HepG2 (cell line): ENCODE results near the gene THSD4. TPM values are rescaled to one million over a fixed set of nuclear protein-coding genes. Genes with fewer than 3 reads are reported as not detected.

ENCODE experiments used
- ATAC-seq: fragments of 200-7000 bp; cut with Tn5 transposase; 3 replicates; pipeline ENCODE4 v1.9.1; 2020; ENCODE audit warnings: mild to moderate bottlenecking, moderate library complexity
- BruUV-seq: library from RNA; stranded (reverse); fragments of 400-500 nt; replicated peaks from 2 replicates; lab custom pipeline; 2021; lab: Mats Ljungman, UMichigan
- CTCF ChIA-PET: fragments of 300-600 bp; formaldehyde crosslinking; extraction: SDS; loops from one replicate; lab custom pipeline; 2021; ENCODE audit warnings: low total read pairs, inconsistent platforms, low intra/inter-chr PET ratio; lab: Yijun Ruan, JAX
- POLR2A ChIA-PET: fragments of 350-600 bp; sonication (Branson Sonifier 250); formaldehyde crosslinking; loops from one replicate; lab custom pipeline; 2020; ENCODE audit warnings: antibody characterized with exemption, inconsistent platforms; lab: Yijun Ruan, JAX
- DNase-seq: peaks from one replicate; pipeline ENCODE4 v3.0.0-alpha.2; 2015; ENCODE audit warnings: low spot score
- FAIRE-seq: peaks from 3 replicates; lab custom pipeline; 2011; peaks lifted over from hg19 to GRCh38; lab: Jason Lieb, UNC
- H2AFZ ChIP-seq: one replicate; pipeline ENCODE4 v1.6.1; 2011; ENCODE audit warnings: low read length, inconsistent platforms
- H3K27ac ChIP-seq: fragments of 300-600 bp; 3 replicates; pipeline ENCODE4 v1.8.0; 2011; ENCODE audit warnings: mixed run types, mild to moderate bottlenecking, mixed read lengths, low read length, inconsistent platforms; ENCODE audit not compliant: insufficient read depth; ENCODE audit errors: extremely low read length
- H3K27me3 ChIP-seq, 2 experiments: fragments of 200-600 bp in 1 of 2; 2 replicates in 1 of 2; 3 replicates in 1 of 2; pipeline versions ENCODE4 v1.6.0 to v1.8.0; 2011; ENCODE audit warnings: low read length in 2 of 2, mild to moderate bottlenecking in 2 of 2, moderate library complexity in 2 of 2, inconsistent platforms in 1 of 2; ENCODE audit not compliant: insufficient read depth in 2 of 2, control insufficient read depth in 1 of 2
- H3K36me3 ChIP-seq, 2 experiments: fragments of 200-600 bp in 1 of 2; replicated peaks in 1 of 2; 2 replicates in 1 of 2; 3 replicates in 1 of 2; pipeline versions ENCODE4 v1.5.1 to v1.8.0; 2011; ENCODE audit warnings: low read length in 2 of 2, inconsistent platforms in 1 of 2; ENCODE audit not compliant: insufficient read depth in 2 of 2, control insufficient read depth in 1 of 2
- H3K4me1 ChIP-seq: 2 replicates; pipeline ENCODE4 v1.5.1; 2012; ENCODE audit warnings: low read length, inconsistent platforms; ENCODE audit not compliant: insufficient read depth
- H3K4me2 ChIP-seq: 2 replicates; pipeline ENCODE4 v1.6.0; 2011; ENCODE audit warnings: low read depth, low read length, inconsistent platforms
- H3K4me3 ChIP-seq, 3 experiments: fragments of 200-600 bp in 1 of 3; sonication (generic), shearing (Covaris generic) in 1 of 3; replicated peaks in 1 of 3; 2 replicates each; pipeline ENCODE4 v1.5.1; 2011 to 2016; ENCODE audit warnings: low read length in 3 of 3, inconsistent platforms in 2 of 3, low read depth in 2 of 3, mild to moderate bottlenecking in 2 of 3, control low read depth in 1 of 3, mixed read lengths in 1 of 3; ENCODE audit not compliant: insufficient read depth in 1 of 3
- H3K79me2 ChIP-seq: one replicate; pipeline ENCODE4 v1.6.1; 2011; ENCODE audit warnings: low read length, inconsistent platforms; ENCODE audit not compliant: insufficient read depth
- H3K9ac ChIP-seq: 2 replicates; pipeline ENCODE4 v1.6.0; 2011; ENCODE audit warnings: mild to moderate bottlenecking, low read depth, low read length, inconsistent platforms; ENCODE audit not compliant: insufficient read depth
- H3K9me3 ChIP-seq: 2 replicates; pipeline ENCODE4 v1.5.1; 2012; ENCODE audit warnings: mild to moderate bottlenecking, low read length
- H4K20me1 ChIP-seq: 2 replicates; pipeline ENCODE4 v1.6.0; 2011; ENCODE audit warnings: inconsistent platforms, mild to moderate bottlenecking, low read length, moderate library complexity; ENCODE audit not compliant: insufficient read depth
- PAF1 ChIP-seq: IDR thresholded peaks from 2 replicates; pipeline ENCODE4 v1.6.1; 2016; ENCODE audit warnings: missing genetic modification reagents, missing compliant biosample characterization
- SRY ChIP-seq: sonication (generic); formaldehyde crosslinking; IDR thresholded peaks from 2 replicates; pipeline ENCODE4 v1.8.0; 2022; ENCODE audit warnings: mild to moderate bottlenecking, missing genetic modification reagents
- YEATS4 ChIP-seq: sonication (generic); formaldehyde crosslinking; IDR thresholded peaks from 2 replicates; pipeline ENCODE4 v1.4.0; 2020; ENCODE audit warnings: missing genetic modification reagents, borderline replicate concordance
- ZNF567 ChIP-seq: sonication (generic); formaldehyde crosslinking; IDR thresholded peaks from 2 replicates; pipeline ENCODE4 v1.8.1; 2023; ENCODE audit warnings: mild to moderate bottlenecking, missing genetic modification reagents, borderline replicate concordance
- ZNF607 ChIP-seq: sonication (generic); formaldehyde crosslinking; IDR thresholded peaks from 2 replicates; pipeline ENCODE4 v1.5.1; 2020; ENCODE audit warnings: missing genetic modification reagents, mild to moderate bottlenecking, borderline replicate concordance
- ZNF614 ChIP-seq: IDR thresholded peaks from 2 replicates; pipeline ENCODE4 v1.6.1; 2018; ENCODE audit warnings: missing biosample characterization, missing genetic modification reagents, inconsistent platforms, borderline replicate concordance
- ZNF724P ChIP-seq: sonication (generic); formaldehyde crosslinking; IDR thresholded peaks from 2 replicates; pipeline ENCODE4 v1.8.0; 2022; ENCODE audit warnings: missing genetic modification reagents, borderline replicate concordance
- ZNF772 ChIP-seq: sonication (generic); formaldehyde crosslinking; IDR thresholded peaks from 2 replicates; pipeline ENCODE4 v1.5.0; 2020; ENCODE audit warnings: mild to moderate bottlenecking, missing genetic modification reagents
- WGBS: methylation state at CpG from one replicate; pipeline ENCODE4 v1.1.6; 2017; ENCODE audit warnings: low lambda C conversion rate; 5-methylcytosine and 5-hydroxymethylcytosine counted together
- in situ Hi-C: cut with HindIII; loops from 2 replicates; pipeline ENCODE4 v1.10.0; 2017; ENCODE audit warnings: low pct_unique_long_range_greater_than_20kb; ENCODE audit not compliant: extremely low pct_ligation_motif_present
- intact Hi-C: fragments of 100-400 bp; cut with micrococcal nuclease; formaldehyde crosslinking; loops from one replicate; pipeline ENCODE4 v1.10.0; 2022; ENCODE audit not compliant: unreplicated experiment
- polyA plus RNA-seq, 8 experiments: library from polyadenylated mRNA; depleted of rRNA in 3 of 8; stranded (reverse) in 7 of 8; unstranded in 1 of 8; fragments of >200 nt; fragmentation: Illumina TruSeq in 4 of 8; extraction: Trizol in 4 of 8; gene quantifications; 2 replicates each; pipeline versions ENCODE4 v1.2.1 to v1.2.3, GENCODE V29; 2011 to 2016; ENCODE audit warnings: low read depth in 4 of 8, missing spikeins in 1 of 8, mixed read lengths in 1 of 8; ENCODE audit not compliant: insufficient read depth in 1 of 8
- total RNA-seq, 5 experiments: library from RNA; depleted of rRNA; stranded (reverse); fragments of >200 nt; fragmentation: Illumina TruSeq; extraction: Trizol; gene quantifications; 2 replicates each; pipeline ENCODE4 v1.2.3, GENCODE V29; 2016; ENCODE audit warnings: low read depth in 1 of 5
- TF ChIP-seq, protein P1 (sequence below): sonication (generic); formaldehyde crosslinking; IDR thresholded peaks from 2 replicates; pipeline ENCODE4 v1.4.0; 2020; ENCODE audit warnings: missing genetic modification reagents
- TF ChIP-seq, protein P2 (sequence below): IDR thresholded peaks from 2 replicates; pipeline ENCODE4 v1.6.1; 2018; ENCODE audit warnings: missing genetic modification reagents
- TF ChIP-seq, protein P3 (sequence below): sonication (generic); formaldehyde crosslinking; IDR thresholded peaks from 2 replicates; pipeline ENCODE4 v1.5.1; 2020; ENCODE audit warnings: mild to moderate bottlenecking, missing genetic modification reagents, borderline replicate concordance
- TF ChIP-seq, protein P4 (sequence below): sonication (generic); formaldehyde crosslinking; IDR thresholded peaks from 2 replicates; pipeline ENCODE4 v1.5.0; 2020; ENCODE audit warnings: missing genetic modification reagents

The THSD4 gene
- total and polyA plus RNA-seq, 2 of the 13 experiments (the other 11 are each of a cell fraction or from before 2014, with no cell fraction given): 0.07 to 0.21 TPM

DNA sequence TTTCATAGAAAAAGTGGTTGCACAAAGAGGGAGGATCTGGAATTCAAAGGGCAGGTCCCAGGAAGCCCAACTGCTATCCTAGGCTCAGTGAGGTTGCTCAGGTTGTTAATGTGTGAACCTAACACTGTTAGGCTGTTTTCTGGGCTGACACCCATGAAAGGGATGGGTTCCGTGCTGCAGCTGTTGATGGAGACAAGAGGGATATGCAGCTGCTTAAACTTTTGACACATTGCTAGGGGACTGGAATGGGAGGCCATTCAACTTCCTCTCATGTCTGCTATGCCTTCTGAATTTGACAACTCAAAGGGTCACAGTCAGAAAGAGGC is 497.1 kb downstream of the THSD4 start:
- CTCF ChIA-PET: no interaction called here
- ATAC-seq (no peak), DNase-seq (no peak), FAIRE-seq (no peak)
- Histone ChIP-seq H3K36me3 (no peaks in the 10 kb centered on the region), H3K4me1 (peaks cover 6% of the 10 kb centered on the region; the same call in 1 of the 2 replicates), H3K4me3 (no peak overlapping the region), H2AFZ (no peak overlapping the region), H3K27ac (no peak overlapping the region), H3K4me2 (no peak overlapping the region), H3K9me3 (no peaks in the 10 kb centered on the region), H3K9ac (no peak overlapping the region), H3K79me2 (no peaks in the 10 kb centered on the region), H3K27me3 (peaks cover 0 to 2% of the 10 kb centered on the region in 2 experiments; a peak in 1 of 5 replicates), H4K20me1 (no peaks in the 10 kb centered on the region)
- 0% methylated on average over 1 of the region's 1 CpG for WGBS
- in situ Hi-C loops: no loop called here
- intact Hi-C loops: no loop called here
- TF ChIP-seq YEATS4 (CRISPR knock-in tag) (no peak), ZNF772 (CRISPR knock-in tag) (no peak), ZNF607 (CRISPR knock-in tag) (no peak), ZNF614 (CRISPR knock-in tag) (no peak), SRY (CRISPR knock-in tag) (no peak), ZNF724P (no peak), PAF1 (CRISPR knock-in tag) (no peak), ZNF567 (CRISPR knock-in tag) (no peak)
- TF ChIP-seq, protein P1, sequence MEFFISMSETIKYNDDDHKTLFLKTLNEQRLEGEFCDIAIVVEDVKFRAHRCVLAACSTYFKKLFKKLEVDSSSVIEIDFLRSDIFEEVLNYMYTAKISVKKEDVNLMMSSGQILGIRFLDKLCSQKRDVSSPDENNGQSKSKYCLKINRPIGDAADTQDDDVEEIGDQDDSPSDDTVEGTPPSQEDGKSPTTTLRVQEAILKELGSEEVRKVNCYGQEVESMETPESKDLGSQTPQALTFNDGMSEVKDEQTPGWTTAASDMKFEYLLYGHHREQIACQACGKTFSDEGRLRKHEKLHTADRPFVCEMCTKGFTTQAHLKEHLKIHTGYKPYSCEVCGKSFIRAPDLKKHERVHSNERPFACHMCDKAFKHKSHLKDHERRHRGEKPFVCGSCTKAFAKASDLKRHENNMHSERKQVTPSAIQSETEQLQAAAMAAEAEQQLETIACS (CRISPR knock-in tag): no peak
- TF ChIP-seq, protein P2, sequence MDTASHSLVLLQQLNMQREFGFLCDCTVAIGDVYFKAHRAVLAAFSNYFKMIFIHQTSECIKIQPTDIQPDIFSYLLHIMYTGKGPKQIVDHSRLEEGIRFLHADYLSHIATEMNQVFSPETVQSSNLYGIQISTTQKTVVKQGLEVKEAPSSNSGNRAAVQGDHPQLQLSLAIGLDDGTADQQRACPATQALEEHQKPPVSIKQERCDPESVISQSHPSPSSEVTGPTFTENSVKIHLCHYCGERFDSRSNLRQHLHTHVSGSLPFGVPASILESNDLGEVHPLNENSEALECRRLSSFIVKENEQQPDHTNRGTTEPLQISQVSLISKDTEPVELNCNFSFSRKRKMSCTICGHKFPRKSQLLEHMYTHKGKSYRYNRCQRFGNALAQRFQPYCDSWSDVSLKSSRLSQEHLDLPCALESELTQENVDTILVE (CRISPR knock-in tag): no peak
- TF ChIP-seq, protein P3, sequence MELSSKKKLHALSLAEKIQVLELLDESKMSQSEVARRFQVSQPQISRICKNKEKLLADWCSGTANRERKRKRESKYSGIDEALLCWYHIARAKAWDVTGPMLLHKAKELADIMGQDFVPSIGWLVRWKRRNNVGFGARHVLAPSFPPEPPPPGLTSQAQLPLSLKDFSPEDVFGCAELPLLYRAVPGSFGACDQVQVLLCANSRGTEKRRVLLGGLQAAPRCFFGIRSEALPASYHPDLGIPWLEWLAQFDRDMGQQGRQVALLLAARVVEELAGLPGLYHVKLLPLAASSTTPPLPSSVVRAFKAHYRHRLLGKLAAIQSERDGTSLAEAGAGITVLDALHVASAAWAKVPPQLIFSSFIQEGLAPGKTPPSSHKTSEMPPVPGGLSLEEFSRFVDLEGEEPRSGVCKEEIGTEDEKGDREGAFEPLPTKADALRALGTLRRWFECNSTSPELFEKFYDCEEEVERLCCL (CRISPR knock-in tag): no peak
- TF ChIP-seq, protein P4, sequence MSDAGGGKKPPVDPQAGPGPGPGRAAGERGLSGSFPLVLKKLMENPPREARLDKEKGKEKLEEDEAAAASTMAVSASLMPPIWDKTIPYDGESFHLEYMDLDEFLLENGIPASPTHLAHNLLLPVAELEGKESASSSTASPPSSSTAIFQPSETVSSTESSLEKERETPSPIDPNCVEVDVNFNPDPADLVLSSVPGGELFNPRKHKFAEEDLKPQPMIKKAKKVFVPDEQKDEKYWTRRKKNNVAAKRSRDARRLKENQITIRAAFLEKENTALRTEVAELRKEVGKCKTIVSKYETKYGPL: no peak
- POLR2A ChIA-PET: no interaction called here
- no TSS peak for BruUV-seq
